ENCODE results near the gene CD274. TPM values are rescaled to one million over a fixed set of nuclear protein-coding genes. Genes with fewer than 3 reads are reported as not detected.

CD274 gene
- polyA plus RNA-seq, 3 donors = 0.24 to 0.84 TPM; not detected in 1

DNA sequence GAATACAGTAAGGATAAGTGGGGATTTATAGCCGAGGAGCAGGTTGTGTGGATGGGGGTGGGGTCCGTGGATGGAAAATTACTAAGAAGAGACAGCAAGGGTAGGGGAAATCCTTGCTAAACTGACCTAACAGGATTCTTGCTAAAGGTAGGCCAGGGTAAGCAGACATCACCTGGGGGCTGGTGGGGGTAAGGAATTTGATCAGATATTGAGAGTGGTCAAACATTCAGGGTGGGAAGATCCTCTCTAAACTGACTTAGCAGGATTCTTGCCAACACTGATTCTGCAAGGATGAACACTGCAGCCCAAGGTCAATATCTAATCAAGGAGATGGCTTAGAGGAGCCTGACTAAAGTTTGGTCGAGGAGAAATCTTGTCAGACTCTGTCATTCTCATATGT lies 9.9 kb upstream of the CD274 start:
- Histone ChIP-seq H3K27me3 (ENCODE audit: control insufficient read depth in 2 of 2, insufficient read depth in 2 of 2, low read length in 2 of 2) (no peaks in the 10 kb centered on the region), H3K4me3 (replicated peaks in 1 of 3; ENCODE audit: low read depth in 2 of 3, low read length in 3 of 3) (no peak overlapping the region), H3K9ac (ENCODE audit: insufficient read depth, low read length, poor library complexity, severe bottlenecking) (no peak overlapping the region), H3K36me3 (replicated peaks in 1 of 2; ENCODE audit: control insufficient read depth in 1 of 2, insufficient read depth in 2 of 2, low read length in 2 of 2) (no peaks in the 10 kb centered on the region), H2AFZ (ENCODE audit: insufficient read depth, low read depth, low read length, poor library complexity, severe bottlenecking) (peak overlapping the region; percentile 3), H3K27ac (ENCODE audit: low read depth in 1 of 2, low read length in 2 of 2) (no peak overlapping the region), H4K20me1 (ENCODE audit: insufficient read depth, low read length) (no peaks in the 10 kb centered on the region), H3K9me3 (replicated peaks in 1 of 2; ENCODE audit: control insufficient read depth in 1 of 2, insufficient read depth in 1 of 2, low read length in 2 of 2) (no peaks in the 10 kb centered on the region), H3K79me2 (ENCODE audit: insufficient read depth, low read length) (no peaks in the 10 kb centered on the region), H3K4me2 (replicated peaks; ENCODE audit: extremely low read depth, low read length, poor library complexity, severe bottlenecking) (no peak overlapping the region), H3K4me1 (ENCODE audit: control insufficient read depth in 1 of 2, insufficient read depth in 2 of 2, low read length in 2 of 2) (peaks cover 16 to 25% of the 10 kb centered on the region in 2 donors)
- intact Hi-C loops (cut with micrococcal nuclease) = no loop called here
- Mint-ChIP-seq H3K4me3 (no peak overlapping the region), H3K27me3 (ENCODE audit: low read depth in 3 of 3) (peaks cover 1 to 2% (median 2%) of the 10 kb centered on the region in 3 donors), H3K27ac (no peak overlapping the region), H3K9me3 (no peaks in the 10 kb centered on the region), H3K36me3 (peaks cover 2 to 4% of the 10 kb centered on the region in 2 donors), H3K4me1 (peaks cover 24% of the 10 kb centered on the region)
- TF ChIP-seq, protein P1, sequence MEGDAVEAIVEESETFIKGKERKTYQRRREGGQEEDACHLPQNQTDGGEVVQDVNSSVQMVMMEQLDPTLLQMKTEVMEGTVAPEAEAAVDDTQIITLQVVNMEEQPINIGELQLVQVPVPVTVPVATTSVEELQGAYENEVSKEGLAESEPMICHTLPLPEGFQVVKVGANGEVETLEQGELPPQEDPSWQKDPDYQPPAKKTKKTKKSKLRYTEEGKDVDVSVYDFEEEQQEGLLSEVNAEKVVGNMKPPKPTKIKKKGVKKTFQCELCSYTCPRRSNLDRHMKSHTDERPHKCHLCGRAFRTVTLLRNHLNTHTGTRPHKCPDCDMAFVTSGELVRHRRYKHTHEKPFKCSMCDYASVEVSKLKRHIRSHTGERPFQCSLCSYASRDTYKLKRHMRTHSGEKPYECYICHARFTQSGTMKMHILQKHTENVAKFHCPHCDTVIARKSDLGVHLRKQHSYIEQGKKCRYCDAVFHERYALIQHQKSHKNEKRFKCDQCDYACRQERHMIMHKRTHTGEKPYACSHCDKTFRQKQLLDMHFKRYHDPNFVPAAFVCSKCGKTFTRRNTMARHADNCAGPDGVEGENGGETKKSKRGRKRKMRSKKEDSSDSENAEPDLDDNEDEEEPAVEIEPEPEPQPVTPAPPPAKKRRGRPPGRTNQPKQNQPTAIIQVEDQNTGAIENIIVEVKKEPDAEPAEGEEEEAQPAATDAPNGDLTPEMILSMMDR (IDR thresholded peaks at IDR 0.05) = no peak
- DNase-seq = no peak
- WGBS (ENCODE audit: insufficient coverage) = 92% methylated on average over 2 of the region's 3 CpGs

DNA sequence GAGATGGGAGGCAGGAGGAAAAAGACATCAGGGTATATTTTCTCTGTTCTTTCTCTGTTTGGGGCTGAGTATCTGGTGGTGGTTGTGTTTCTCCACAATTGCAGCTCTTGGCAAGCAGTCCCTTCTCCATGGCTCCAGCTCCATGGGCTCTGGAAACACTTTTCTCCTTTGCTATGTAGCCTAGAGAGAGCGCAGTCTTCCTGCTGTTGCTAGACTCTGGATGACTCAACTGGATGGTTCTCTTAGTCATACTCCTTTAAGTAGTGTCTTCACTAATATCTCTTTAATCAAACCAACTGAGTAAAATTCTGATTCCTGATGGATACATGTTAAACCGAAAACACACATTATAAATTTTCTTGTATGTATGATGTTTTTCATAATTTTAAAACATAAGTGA lies 9.3 kb upstream of the CD274 start:
- Histone ChIP-seq H3K36me3 (replicated peaks in 1 of 2; ENCODE audit: control insufficient read depth in 1 of 2, insufficient read depth in 2 of 2, low read length in 2 of 2) (no peaks in the 10 kb centered on the region), H3K4me3 (replicated peaks in 1 of 3; ENCODE audit: low read depth in 2 of 3, low read length in 3 of 3) (no peak overlapping the region), H3K4me1 (ENCODE audit: control insufficient read depth in 1 of 2, insufficient read depth in 2 of 2, low read length in 2 of 2) (peaks cover 21 to 30% of the 10 kb centered on the region in 2 donors), H3K27ac (ENCODE audit: low read depth in 1 of 2, low read length in 2 of 2) (no peak overlapping the region), H3K9me3 (replicated peaks in 1 of 2; ENCODE audit: control insufficient read depth in 1 of 2, insufficient read depth in 1 of 2, low read length in 2 of 2) (no peaks in the 10 kb centered on the region), H2AFZ (ENCODE audit: insufficient read depth, low read depth, low read length, poor library complexity, severe bottlenecking) (no peak overlapping the region), H3K27me3 (ENCODE audit: control insufficient read depth in 2 of 2, insufficient read depth in 2 of 2, low read length in 2 of 2) (no peaks in the 10 kb centered on the region), H4K20me1 (ENCODE audit: insufficient read depth, low read length) (no peaks in the 10 kb centered on the region), H3K9ac (ENCODE audit: insufficient read depth, low read length, poor library complexity, severe bottlenecking) (no peak overlapping the region), H3K4me2 (replicated peaks; ENCODE audit: extremely low read depth, low read length, poor library complexity, severe bottlenecking) (no peak overlapping the region), H3K79me2 (ENCODE audit: insufficient read depth, low read length) (no peaks in the 10 kb centered on the region)
- 100% methylated on average over 1 of the region's 2 CpGs for WGBS (ENCODE audit: insufficient coverage)
- TF ChIP-seq, protein P1 (IDR thresholded peaks at IDR 0.05) = no peak
- Mint-ChIP-seq H3K4me1 (peaks cover 27% of the 10 kb centered on the region), H3K27ac (no peak overlapping the region), H3K27me3 (ENCODE audit: low read depth in 3 of 3) (peaks cover 1 to 2% (median 2%) of the 10 kb centered on the region in 3 donors), H3K36me3 (no peaks in the 10 kb centered on the region), H3K4me3 (no peak overlapping the region), H3K9me3 (no peaks in the 10 kb centered on the region)
- intact Hi-C loops (cut with micrococcal nuclease) = no loop called here
- DNase-seq = peak in 1 of 3 donors; percentile 43
